ENCODE results near the gene PDZD4.

DNA sequence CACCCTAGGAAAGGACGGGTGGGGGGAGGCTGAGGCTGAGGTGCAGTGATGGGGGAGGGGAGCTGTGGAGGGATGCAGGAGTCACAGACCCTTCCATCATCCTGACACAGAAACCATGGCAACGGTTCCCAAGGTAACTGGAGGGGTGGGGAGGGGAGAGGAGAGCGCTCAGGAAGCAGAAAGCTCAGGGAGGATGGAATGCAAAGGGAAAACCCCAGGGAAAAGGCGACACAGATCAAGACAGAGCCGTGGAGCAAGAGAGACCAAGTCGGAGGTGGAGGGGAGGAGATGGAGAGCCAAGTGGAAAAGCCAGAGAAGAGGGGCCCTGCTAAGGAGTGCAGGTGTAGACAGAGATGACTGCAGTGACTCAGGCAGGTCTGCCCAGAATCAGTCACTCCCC is 41.1 kb upstream of the PDZD4 start:
- TF ChIP-seq EZH2 (IDR thresholded peaks at IDR 0.05; ENCODE audit: insufficient read depth, poor library complexity, severe bottlenecking) (no peak), EZH2phosphoT487 (IDR thresholded peaks at IDR 0.05; ENCODE audit: insufficient read depth, low read depth) (no peak)

All from GM23248 (cell line).